ENCODE results near the gene SCRN2.

Gene SCRN2

GRCh38 chr17:47877368-47878034 lies 36.4 kb upstream of the SCRN2 start:
- ATAC-seq = no peak
- TF ChIP-seq TOX (CRISPR knock-in tag; IDR thresholded peaks at IDR 0.05; ENCODE audit: borderline replicate concordance) (no peak), ZNF8 (CRISPR knock-in tag; IDR thresholded peaks at IDR 0.05) (no peak), CSDC2 (CRISPR knock-in tag; IDR thresholded peaks at IDR 0.05) (no peak), ZC3H10 (CRISPR knock-in tag; IDR thresholded peaks at IDR 0.05) (no peak)
- TF ChIP-seq, protein P1, sequence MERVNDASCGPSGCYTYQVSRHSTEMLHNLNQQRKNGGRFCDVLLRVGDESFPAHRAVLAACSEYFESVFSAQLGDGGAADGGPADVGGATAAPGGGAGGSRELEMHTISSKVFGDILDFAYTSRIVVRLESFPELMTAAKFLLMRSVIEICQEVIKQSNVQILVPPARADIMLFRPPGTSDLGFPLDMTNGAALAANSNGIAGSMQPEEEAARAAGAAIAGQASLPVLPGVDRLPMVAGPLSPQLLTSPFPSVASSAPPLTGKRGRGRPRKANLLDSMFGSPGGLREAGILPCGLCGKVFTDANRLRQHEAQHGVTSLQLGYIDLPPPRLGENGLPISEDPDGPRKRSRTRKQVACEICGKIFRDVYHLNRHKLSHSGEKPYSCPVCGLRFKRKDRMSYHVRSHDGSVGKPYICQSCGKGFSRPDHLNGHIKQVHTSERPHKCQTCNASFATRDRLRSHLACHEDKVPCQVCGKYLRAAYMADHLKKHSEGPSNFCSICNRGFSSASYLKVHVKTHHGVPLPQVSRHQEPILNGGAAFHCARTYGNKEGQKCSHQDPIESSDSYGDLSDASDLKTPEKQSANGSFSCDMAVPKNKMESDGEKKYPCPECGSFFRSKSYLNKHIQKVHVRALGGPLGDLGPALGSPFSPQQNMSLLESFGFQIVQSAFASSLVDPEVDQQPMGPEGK (CRISPR knock-in tag; IDR thresholded peaks at IDR 0.05; ENCODE audit: borderline replicate concordance) = no peak

GRCh38 chr17:47875011-47875985 lies 34.2 kb upstream of the SCRN2 start:
- TF ChIP-seq ZNF565 (CRISPR knock-in tag; conservative IDR thresholded peaks at IDR 0.05; ENCODE audit: low read depth) = no peak
- TF ChIP-seq, protein P2, sequence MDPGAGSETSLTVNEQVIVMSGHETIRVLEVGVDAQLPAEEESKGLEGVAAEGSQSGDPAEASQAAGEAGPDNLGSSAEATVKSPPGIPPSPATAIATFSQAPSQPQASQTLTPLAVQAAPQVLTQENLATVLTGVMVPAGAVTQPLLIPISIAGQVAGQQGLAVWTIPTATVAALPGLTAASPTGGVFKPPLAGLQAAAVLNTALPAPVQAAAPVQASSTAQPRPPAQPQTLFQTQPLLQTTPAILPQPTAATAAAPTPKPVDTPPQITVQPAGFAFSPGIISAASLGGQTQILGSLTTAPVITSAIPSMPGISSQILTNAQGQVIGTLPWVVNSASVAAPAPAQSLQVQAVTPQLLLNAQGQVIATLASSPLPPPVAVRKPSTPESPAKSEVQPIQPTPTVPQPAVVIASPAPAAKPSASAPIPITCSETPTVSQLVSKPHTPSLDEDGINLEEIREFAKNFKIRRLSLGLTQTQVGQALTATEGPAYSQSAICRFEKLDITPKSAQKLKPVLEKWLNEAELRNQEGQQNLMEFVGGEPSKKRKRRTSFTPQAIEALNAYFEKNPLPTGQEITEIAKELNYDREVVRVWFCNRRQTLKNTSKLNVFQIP (CRISPR knock-in tag; IDR thresholded peaks at IDR 0.05; ENCODE audit: borderline replicate concordance, low read depth) = no peak
- TF ChIP-seq, protein P3, sequence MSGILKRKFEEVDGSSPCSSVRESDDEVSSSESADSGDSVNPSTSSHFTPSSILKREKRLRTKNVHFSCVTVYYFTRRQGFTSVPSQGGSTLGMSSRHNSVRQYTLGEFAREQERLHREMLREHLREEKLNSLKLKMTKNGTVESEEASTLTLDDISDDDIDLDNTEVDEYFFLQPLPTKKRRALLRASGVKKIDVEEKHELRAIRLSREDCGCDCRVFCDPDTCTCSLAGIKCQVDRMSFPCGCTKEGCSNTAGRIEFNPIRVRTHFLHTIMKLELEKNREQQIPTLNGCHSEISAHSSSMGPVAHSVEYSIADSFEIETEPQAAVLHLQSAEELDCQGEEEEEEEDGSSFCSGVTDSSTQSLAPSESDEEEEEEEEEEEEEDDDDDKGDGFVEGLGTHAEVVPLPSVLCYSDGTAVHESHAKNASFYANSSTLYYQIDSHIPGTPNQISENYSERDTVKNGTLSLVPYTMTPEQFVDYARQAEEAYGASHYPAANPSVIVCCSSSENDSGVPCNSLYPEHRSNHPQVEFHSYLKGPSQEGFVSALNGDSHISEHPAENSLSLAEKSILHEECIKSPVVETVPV (CRISPR knock-in tag; IDR thresholded peaks at IDR 0.05) = no peak
- TF ChIP-seq ZFP30 (CRISPR knock-in tag; IDR thresholded peaks at IDR 0.05) = no peak
- TF ChIP-seq CSDC2 (CRISPR knock-in tag; IDR thresholded peaks at IDR 0.05) = no peak
- TF ChIP-seq ZNF8 (CRISPR knock-in tag; IDR thresholded peaks at IDR 0.05) = no peak
- TF ChIP-seq, protein P4, sequence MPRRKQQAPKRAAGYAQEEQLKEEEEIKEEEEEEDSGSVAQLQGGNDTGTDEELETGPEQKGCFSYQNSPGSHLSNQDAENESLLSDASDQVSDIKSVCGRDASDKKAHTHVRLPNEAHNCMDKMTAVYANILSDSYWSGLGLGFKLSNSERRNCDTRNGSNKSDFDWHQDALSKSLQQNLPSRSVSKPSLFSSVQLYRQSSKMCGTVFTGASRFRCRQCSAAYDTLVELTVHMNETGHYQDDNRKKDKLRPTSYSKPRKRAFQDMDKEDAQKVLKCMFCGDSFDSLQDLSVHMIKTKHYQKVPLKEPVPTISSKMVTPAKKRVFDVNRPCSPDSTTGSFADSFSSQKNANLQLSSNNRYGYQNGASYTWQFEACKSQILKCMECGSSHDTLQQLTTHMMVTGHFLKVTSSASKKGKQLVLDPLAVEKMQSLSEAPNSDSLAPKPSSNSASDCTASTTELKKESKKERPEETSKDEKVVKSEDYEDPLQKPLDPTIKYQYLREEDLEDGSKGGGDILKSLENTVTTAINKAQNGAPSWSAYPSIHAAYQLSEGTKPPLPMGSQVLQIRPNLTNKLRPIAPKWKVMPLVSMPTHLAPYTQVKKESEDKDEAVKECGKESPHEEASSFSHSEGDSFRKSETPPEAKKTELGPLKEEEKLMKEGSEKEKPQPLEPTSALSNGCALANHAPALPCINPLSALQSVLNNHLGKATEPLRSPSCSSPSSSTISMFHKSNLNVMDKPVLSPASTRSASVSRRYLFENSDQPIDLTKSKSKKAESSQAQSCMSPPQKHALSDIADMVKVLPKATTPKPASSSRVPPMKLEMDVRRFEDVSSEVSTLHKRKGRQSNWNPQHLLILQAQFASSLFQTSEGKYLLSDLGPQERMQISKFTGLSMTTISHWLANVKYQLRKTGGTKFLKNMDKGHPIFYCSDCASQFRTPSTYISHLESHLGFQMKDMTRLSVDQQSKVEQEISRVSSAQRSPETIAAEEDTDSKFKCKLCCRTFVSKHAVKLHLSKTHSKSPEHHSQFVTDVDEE (CRISPR knock-in tag; IDR thresholded peaks at IDR 0.05) = no peak
- no peak for TF ChIP-seq ARNTL (CRISPR knock-in tag; IDR thresholded peaks at IDR 0.05; ENCODE audit: borderline replicate concordance, low read depth)
- TF ChIP-seq SNAI2 (CRISPR knock-in tag; IDR thresholded peaks at IDR 0.05) = no peak
- no peak for TF ChIP-seq ZC3H10 (CRISPR knock-in tag; IDR thresholded peaks at IDR 0.05)
- no peak for TF ChIP-seq RARB (CRISPR knock-in tag; IDR thresholded peaks at IDR 0.05)
- no peak for ATAC-seq

DNA sequence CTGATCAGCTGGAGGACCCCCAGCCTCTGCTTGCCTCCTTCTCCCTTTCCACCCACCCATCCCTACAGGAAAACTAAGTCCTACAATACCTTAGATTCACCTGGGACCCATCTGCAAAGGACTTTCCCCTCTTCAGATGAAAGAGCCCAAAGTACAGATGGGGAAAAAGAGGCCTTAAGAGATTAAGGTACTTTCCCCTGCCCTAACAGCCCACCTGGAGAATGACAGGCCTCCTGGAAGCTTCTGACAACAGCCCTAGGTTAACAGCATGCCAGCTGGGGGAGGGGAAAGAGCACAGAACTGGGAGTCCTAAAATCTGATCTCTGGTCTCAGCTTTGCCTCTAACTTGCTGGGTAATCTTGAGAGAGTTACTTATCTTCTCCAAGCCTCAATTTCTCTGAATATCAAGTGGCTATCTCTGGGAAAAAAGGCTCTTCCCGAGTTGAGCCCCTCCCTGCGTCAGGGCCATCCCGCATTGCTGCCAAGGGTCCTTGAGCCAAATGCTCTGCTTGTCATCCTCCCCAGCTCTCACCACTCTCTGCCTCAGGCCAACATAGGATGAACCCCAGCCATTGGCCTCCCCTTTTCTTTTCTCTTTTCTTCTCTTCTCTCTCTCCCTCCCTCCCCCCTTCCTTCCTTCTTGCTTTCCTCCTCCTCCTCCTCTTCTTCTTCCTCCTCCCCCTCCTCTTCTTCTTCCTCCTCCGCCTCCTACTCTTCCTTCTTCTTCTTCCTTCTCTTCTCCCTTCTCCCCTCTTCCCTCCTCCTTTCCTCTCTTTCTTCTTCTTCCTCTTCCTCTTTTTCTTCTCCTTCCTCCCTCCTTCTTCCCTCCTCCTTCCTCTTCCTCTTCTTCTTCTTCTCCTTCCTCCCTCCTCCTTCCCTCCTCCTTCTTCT lies 32.4 kb upstream of the SCRN2 start:
- ATAC-seq = no peak
- TF ChIP-seq ZFP3 (CRISPR knock-in tag; IDR thresholded peaks at IDR 0.05) = no peak
- TF ChIP-seq, protein P4 (CRISPR knock-in tag; IDR thresholded peaks at IDR 0.05) = no peak
- TF ChIP-seq GLIS3 (CRISPR knock-in tag; IDR thresholded peaks at IDR 0.05) = no peak
- TF ChIP-seq RARB (CRISPR knock-in tag; IDR thresholded peaks at IDR 0.05) = no peak
- TF ChIP-seq, protein P3 (CRISPR knock-in tag; IDR thresholded peaks at IDR 0.05) = no peak
- TF ChIP-seq ZFP30 (CRISPR knock-in tag; IDR thresholded peaks at IDR 0.05) = no peak
- no peak for TF ChIP-seq ESRRG (CRISPR knock-in tag; IDR thresholded peaks at IDR 0.05)
- no peak for TF ChIP-seq ARNTL (CRISPR knock-in tag; IDR thresholded peaks at IDR 0.05; ENCODE audit: borderline replicate concordance, low read depth)
- TF ChIP-seq PPARA (CRISPR knock-in tag; IDR thresholded peaks at IDR 0.05; ENCODE audit: borderline replicate concordance) = no peak
- TF ChIP-seq, protein P5, sequence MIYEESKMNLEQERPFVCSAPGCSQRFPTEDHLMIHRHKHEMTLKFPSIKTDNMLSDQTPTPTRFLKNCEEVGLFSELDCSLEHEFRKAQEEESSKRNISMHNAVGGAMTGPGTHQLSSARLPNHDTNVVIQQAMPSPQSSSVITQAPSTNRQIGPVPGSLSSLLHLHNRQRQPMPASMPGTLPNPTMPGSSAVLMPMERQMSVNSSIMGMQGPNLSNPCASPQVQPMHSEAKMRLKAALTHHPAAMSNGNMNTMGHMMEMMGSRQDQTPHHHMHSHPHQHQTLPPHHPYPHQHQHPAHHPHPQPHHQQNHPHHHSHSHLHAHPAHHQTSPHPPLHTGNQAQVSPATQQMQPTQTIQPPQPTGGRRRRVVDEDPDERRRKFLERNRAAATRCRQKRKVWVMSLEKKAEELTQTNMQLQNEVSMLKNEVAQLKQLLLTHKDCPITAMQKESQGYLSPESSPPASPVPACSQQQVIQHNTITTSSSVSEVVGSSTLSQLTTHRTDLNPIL (CRISPR knock-in tag; IDR thresholded peaks at IDR 0.05; ENCODE audit: low read depth) = no peak
- TF ChIP-seq ZC3H10 (CRISPR knock-in tag; IDR thresholded peaks at IDR 0.05) = no peak

All from SK-N-SH treated with all-trans-retinoic acid at 6 μM for 48 hours (cell line).